Ectodermal cell (in vitro differentiated cells): ENCODE results near the gene CKAP4.

Source experiments
- H3K27ac ChIP-seq: 2 replicates; pipeline ENCODE4 v1.7.0; 2013; ENCODE audit warnings: mild to moderate bottlenecking, low read depth, low read length; ENCODE audit not compliant: insufficient read depth, poor library complexity, severe bottlenecking
- H3K27me3 ChIP-seq: 2 replicates; pipeline ENCODE4 v1.7.0; 2013; ENCODE audit warnings: mild to moderate bottlenecking, low read length; ENCODE audit not compliant: insufficient read depth, control insufficient read depth, poor library complexity, severe bottlenecking
- H3K36me3 ChIP-seq: one replicate; pipeline ENCODE4 v1.7.0; 2013; ENCODE audit warnings: low read length; ENCODE audit not compliant: control insufficient read depth, insufficient read depth
- H3K4me1 ChIP-seq: one replicate; pipeline ENCODE4 v1.7.0; 2013; ENCODE audit warnings: low read length; ENCODE audit not compliant: control insufficient read depth, insufficient read depth
- H3K4me3 ChIP-seq: 2 replicates; pipeline ENCODE4 v1.7.0; 2013; ENCODE audit warnings: low read depth, low read length, control low read depth; ENCODE audit not compliant: insufficient read depth
- H3K9me3 ChIP-seq: 2 replicates; pipeline ENCODE4 v1.7.0; 2013; ENCODE audit warnings: mild to moderate bottlenecking, low read length, moderate library complexity; ENCODE audit not compliant: control insufficient read depth
- WGBS, 2 experiments: methylation state at CpG; one replicate each; pipeline ENCODE4 v1.1.7; 2013; ENCODE audit warnings: missing lambda C conversion rate in 2 of 2; 5-methylcytosine and 5-hydroxymethylcytosine counted together

Gene CKAP4

GRCh38 chr12:106256524-106256923 is 8.7 kb upstream of the CKAP4 start:
- Histone ChIP-seq H3K4me1 (peaks cover 15% of the 10 kb centered on the region), H3K27ac (no peak overlapping the region), H3K4me3 (no peak overlapping the region), H3K27me3 (no peaks in the 10 kb centered on the region), H3K36me3 (no peaks in the 10 kb centered on the region), H3K9me3 (no peaks in the 10 kb centered on the region)

- Histone ChIP-seq H3K9me3 (no peaks in the 10 kb centered on the region), H3K36me3 (no peaks in the 10 kb centered on the region), H3K27ac (no peak overlapping the region), H3K4me1 (peaks cover 19% of the 10 kb centered on the region), H3K4me3 (no peak overlapping the region), H3K27me3 (no peaks in the 10 kb centered on the region)
- 91 to 94% methylated on average over 5 of the region's 5 CpGs for WGBS, 2 experiments
These were observed 8.1 kb upstream of the CKAP4 start for GRCh38 chr12:106255952-106256351.

GRCh38 chr12:106255493-106255892 is 7.7 kb upstream of the CKAP4 start:
- Histone ChIP-seq H3K36me3 (no peaks in the 10 kb centered on the region), H3K27me3 (no peaks in the 10 kb centered on the region), H3K4me3 (no peak overlapping the region), H3K9me3 (no peaks in the 10 kb centered on the region), H3K27ac (no peak overlapping the region), H3K4me1 (peaks cover 19% of the 10 kb centered on the region)
- 92% methylated on average over 3 of the region's 3 CpGs for WGBS, 2 experiments

- H3K27ac ChIP-seq, result no peak overlapping the region
- H3K36me3 ChIP-seq, result no peaks in the 10 kb centered on the region
- no peaks in the 10 kb centered on the region for H3K9me3 ChIP-seq
- 25 to 27% methylated on average over 3 of the region's 3 CpGs for WGBS, 2 experiments
- no peak overlapping the region for H3K4me3 ChIP-seq
- peaks cover 19% of the 10 kb centered on the region for H3K4me1 ChIP-seq
- H3K27me3 ChIP-seq, result no peaks in the 10 kb centered on the region
These were observed 6.9 kb upstream of the CKAP4 start for GRCh38 chr12:106254724-106255123.

GRCh38 chr12:106251631-106252455 is 4.0 kb upstream of the CKAP4 start:
- H3K9me3 ChIP-seq, result no peaks in the 10 kb centered on the region
- WGBS, 2 experiments, result 61 to 73% methylated on average over 5 of the region's 6 CpGs

GRCh38 chr12:106249411-106250135 is 1.8 kb upstream of the CKAP4 start:
- Histone ChIP-seq H3K27ac (no peak overlapping the region), H3K27me3 (no peaks in the 10 kb centered on the region), H3K9me3 (no peaks in the 10 kb centered on the region), H3K4me1 (peaks cover 22% of the 10 kb centered on the region), H3K36me3 (peaks cover 4% of the 10 kb centered on the region), H3K4me3 (no peak overlapping the region)
- WGBS, 2 experiments, result 91 to 96% methylated on average over 5 of the region's 5 CpGs

More at GRCh38 chr12:106251631-106252455, 4.0 kb upstream of the CKAP4 start:
- Histone ChIP-seq H3K4me3 (no peak overlapping the region), H3K36me3 (no peaks in the 10 kb centered on the region), H3K27me3 (no peaks in the 10 kb centered on the region), H3K27ac (no peak overlapping the region), H3K4me1 (peaks cover 19% of the 10 kb centered on the region)

- H3K27ac ChIP-seq, result peak overlapping the region; percentile 57
- no peaks in the 10 kb centered on the region for H3K9me3 ChIP-seq
- 51 to 56% methylated on average over 12 of the region's 12 CpGs for WGBS, 2 experiments
- H3K4me3 ChIP-seq, result peak overlapping the region; percentile 78
- H3K27me3 ChIP-seq, result no peaks in the 10 kb centered on the region
- H3K36me3 ChIP-seq, result peaks cover 5% of the 10 kb centered on the region
- peaks cover 15% of the 10 kb centered on the region for H3K4me1 ChIP-seq
These were observed 1.1 kb upstream of the CKAP4 start for GRCh38 chr12:106248846-106249371.

- 1% methylated on average over 36 of the region's 36 CpGs for WGBS, 2 experiments
- H3K27ac ChIP-seq, result peak overlapping the region; percentile 57
- no peaks in the 10 kb centered on the region for H3K9me3 ChIP-seq
- no peaks in the 10 kb centered on the region for H3K27me3 ChIP-seq
- H3K4me1 ChIP-seq, result peaks cover 14% of the 10 kb centered on the region
- H3K36me3 ChIP-seq, result peaks cover 8% of the 10 kb centered on the region
- H3K4me3 ChIP-seq, result peak overlapping the region; percentile 78
These were observed 559 bp upstream of the CKAP4 start for GRCh38 chr12:106248312-106248845.

- Histone ChIP-seq H3K4me1 (peaks cover 14% of the 10 kb centered on the region), H3K27me3 (no peaks in the 10 kb centered on the region), H3K4me3 (peak overlapping the region; percentile 78), H3K9me3 (no peaks in the 10 kb centered on the region), H3K36me3 (peaks cover 12% of the 10 kb centered on the region), H3K27ac (peak overlapping the region; percentile 81)
- WGBS, 2 experiments, result 2% methylated on average over 71 of the region's 71 CpGs
These were observed 738 bp downstream of the CKAP4 start for GRCh38 chr12:106246891-106247673.
